Thyroid gland (tissue), 4 donors: ENCODE data around the gene BSPRY.

ENCODE experiments used
- POLR2A ChIP-seq, 2 donors: fragments of 450-650 bp; IDR thresholded peaks; one replicate each; pipeline ENCODE4 v1.6.1; 2017; ENCODE audit warnings: antibody characterized with exemption in 2 of 2, mild to moderate bottlenecking in 2 of 2, moderate library complexity in 1 of 2
- TF ChIP-seq, protein P1 (sequence below), 6 experiments: fragments of 200-600 bp in 3 of 6; fragments of 450-650 bp in 3 of 6; sonication (generic) in 3 of 6; IDR thresholded peaks; one replicate each; pipeline ENCODE4 v1.5.1; 2016 to 2019; ENCODE audit warnings: antibody characterized with exemption in 6 of 6, mild to moderate bottlenecking in 2 of 6, inconsistent platforms in 1 of 6, moderate library complexity in 1 of 6

DNA sequence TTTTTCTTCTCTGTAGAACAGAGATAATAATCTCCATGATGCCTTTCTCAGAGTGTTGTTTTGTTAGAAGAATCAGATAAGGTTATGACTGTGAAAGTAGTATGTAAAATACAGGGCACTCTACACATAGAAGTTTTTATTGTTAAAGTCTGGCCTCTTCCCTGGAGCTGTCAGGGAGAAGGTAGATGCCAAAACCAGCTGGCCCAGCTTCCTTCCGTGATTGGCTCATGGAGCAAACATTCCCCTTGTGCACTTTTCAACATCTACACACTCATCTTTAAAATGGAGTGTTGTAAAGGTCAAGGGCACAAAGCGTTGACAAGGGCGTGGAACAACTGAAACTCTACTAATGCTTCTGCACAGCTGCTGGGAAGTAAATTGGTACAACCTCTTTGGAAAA lies 38.8 kb upstream of the BSPRY start:
- TF ChIP-seq, protein P1, sequence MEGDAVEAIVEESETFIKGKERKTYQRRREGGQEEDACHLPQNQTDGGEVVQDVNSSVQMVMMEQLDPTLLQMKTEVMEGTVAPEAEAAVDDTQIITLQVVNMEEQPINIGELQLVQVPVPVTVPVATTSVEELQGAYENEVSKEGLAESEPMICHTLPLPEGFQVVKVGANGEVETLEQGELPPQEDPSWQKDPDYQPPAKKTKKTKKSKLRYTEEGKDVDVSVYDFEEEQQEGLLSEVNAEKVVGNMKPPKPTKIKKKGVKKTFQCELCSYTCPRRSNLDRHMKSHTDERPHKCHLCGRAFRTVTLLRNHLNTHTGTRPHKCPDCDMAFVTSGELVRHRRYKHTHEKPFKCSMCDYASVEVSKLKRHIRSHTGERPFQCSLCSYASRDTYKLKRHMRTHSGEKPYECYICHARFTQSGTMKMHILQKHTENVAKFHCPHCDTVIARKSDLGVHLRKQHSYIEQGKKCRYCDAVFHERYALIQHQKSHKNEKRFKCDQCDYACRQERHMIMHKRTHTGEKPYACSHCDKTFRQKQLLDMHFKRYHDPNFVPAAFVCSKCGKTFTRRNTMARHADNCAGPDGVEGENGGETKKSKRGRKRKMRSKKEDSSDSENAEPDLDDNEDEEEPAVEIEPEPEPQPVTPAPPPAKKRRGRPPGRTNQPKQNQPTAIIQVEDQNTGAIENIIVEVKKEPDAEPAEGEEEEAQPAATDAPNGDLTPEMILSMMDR (IDR thresholded peaks at IDR 0.05): no peak
- TF ChIP-seq POLR2A (IDR thresholded peaks at IDR 0.05): no peak
